ENCODE measurements around the gene COL5A1.

DNA sequence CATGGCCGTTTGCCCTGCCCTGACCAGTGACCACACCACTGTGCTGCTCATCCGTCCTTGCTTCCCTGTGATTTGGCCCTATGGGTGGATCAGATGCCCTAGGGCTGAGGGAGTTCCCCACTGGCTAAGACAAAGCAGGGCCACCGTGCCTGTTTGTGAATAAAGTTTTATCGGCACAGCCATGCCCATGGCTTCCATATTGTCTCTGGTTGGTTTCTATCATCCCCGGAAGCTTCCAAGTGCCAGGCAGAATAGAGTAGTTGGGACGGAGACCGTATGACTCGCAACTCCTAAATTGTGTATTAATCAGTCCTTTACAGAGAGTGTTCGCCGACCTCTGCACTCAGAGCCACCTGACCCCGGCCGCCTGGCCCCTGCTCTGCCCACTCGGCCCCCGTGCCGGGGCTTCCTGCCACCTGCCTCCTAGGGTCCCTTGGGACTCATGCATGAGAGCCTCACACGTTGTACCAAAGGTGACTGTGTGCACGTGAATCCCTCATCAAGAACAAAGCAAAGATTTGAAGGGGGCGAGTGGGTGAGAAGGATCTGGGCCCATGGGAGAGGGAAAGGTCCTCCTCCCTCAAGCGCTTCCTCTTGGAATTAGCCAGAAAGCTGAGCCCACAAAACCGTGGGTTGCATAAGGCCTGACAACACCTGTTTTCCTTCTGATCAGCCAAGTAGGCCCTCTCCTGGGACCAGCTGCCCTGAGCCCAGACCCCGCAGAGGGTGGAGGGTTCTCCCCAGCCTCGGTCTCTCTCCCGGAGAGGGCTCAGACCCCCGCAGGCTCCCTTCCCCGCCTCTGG, 227.3 kb downstream of the COL5A1 start:
- TF ChIP-seq, protein P1, sequence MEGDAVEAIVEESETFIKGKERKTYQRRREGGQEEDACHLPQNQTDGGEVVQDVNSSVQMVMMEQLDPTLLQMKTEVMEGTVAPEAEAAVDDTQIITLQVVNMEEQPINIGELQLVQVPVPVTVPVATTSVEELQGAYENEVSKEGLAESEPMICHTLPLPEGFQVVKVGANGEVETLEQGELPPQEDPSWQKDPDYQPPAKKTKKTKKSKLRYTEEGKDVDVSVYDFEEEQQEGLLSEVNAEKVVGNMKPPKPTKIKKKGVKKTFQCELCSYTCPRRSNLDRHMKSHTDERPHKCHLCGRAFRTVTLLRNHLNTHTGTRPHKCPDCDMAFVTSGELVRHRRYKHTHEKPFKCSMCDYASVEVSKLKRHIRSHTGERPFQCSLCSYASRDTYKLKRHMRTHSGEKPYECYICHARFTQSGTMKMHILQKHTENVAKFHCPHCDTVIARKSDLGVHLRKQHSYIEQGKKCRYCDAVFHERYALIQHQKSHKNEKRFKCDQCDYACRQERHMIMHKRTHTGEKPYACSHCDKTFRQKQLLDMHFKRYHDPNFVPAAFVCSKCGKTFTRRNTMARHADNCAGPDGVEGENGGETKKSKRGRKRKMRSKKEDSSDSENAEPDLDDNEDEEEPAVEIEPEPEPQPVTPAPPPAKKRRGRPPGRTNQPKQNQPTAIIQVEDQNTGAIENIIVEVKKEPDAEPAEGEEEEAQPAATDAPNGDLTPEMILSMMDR (IDR thresholded peaks at IDR 0.05 in 4 of 5, conservative IDR thresholded peaks at IDR 0.05 in 1 of 5): no peak
- no peak for TF ChIP-seq POLR2A (IDR thresholded peaks at IDR 0.05)
